Neural cell (in vitro differentiated cells): ENCODE data around the gene TRAF2. TPM values are rescaled to one million over a fixed set of nuclear protein-coding genes. Genes with fewer than 3 reads are reported as not detected.
A peak's percentile ranks its signal among the peaks of the same experiment; 100 is the strongest.

Source experiments
- H2AFZ ChIP-seq: fragments of 200-600, 300-800 bp; sonication (generic), shearing (Covaris generic); 2 replicates; pipeline ENCODE4 v1.6.0; 2014; ENCODE audit warnings: low read depth, mild to moderate bottlenecking, antibody characterized with exemption, low read length, moderate library complexity
- H3F3A ChIP-seq: fragments of 200-600 bp; shearing (Covaris generic); 2 replicates; pipeline ENCODE4 v1.6.1; 2016; ENCODE audit warnings: mild to moderate bottlenecking, moderate library complexity, mixed read lengths, antibody characterized with exemption, low read length; ENCODE audit not compliant: insufficient read depth, poor library complexity, severe bottlenecking
- H3K27ac ChIP-seq: fragments of 200-600, 300-800 bp; sonication (generic), shearing (Covaris generic); 2 replicates; pipeline ENCODE4 v1.5.1; 2014; ENCODE audit warnings: mild to moderate bottlenecking, low read length, moderate library complexity
- H3K27me3 ChIP-seq: fragments of 300-800, 200-600 bp; sonication (generic), shearing (Covaris generic); 2 replicates; pipeline ENCODE4 v1.6.0; 2014; ENCODE audit warnings: mild to moderate bottlenecking, low read depth, low read length, moderate library complexity; ENCODE audit not compliant: insufficient read depth
- H3K36me3 ChIP-seq: fragments of 300-800, 200-600 bp; sonication (generic), shearing (Covaris generic); 2 replicates; pipeline ENCODE4 v1.5.1; 2014; ENCODE audit warnings: mild to moderate bottlenecking, antibody characterized with exemption, low read length, moderate library complexity; ENCODE audit not compliant: insufficient read depth
- H3K4me2 ChIP-seq: fragments of 300-800, 200-600 bp; sonication (generic), shearing (Covaris generic); 2 replicates; pipeline ENCODE4 v1.6.0; 2014; ENCODE audit warnings: mild to moderate bottlenecking, low read length
- H3K4me3 ChIP-seq: fragments of 300-800, 200-600 bp; sonication (generic), shearing (Covaris generic); 2 replicates; pipeline ENCODE4 v1.5.1; 2014; ENCODE audit warnings: mild to moderate bottlenecking, low read length, moderate library complexity
- H3K79me2 ChIP-seq: fragments of 200-600 bp; shearing (Covaris generic); replicated peaks from 2 replicates; pipeline ENCODE4 v1.6.0; 2014; ENCODE audit warnings: mild to moderate bottlenecking, low read length, moderate library complexity; ENCODE audit not compliant: insufficient read depth
- H3K9ac ChIP-seq: fragments of 300-800, 200-600 bp; sonication (generic), shearing (Covaris generic); 2 replicates; pipeline ENCODE4 v1.6.1; 2016; ENCODE audit warnings: mild to moderate bottlenecking, low read length, mixed read lengths
- H3K9me2 ChIP-seq: fragments of 200-600 bp; shearing (Covaris generic); 2 replicates; pipeline ENCODE4 v1.6.1; 2016; ENCODE audit warnings: mild to moderate bottlenecking, low read length, mixed read lengths; ENCODE audit not compliant: insufficient read depth
- H3K9me3 ChIP-seq: fragments of 200-600, 300-800 bp; sonication (generic), shearing (Covaris generic); 2 replicates; pipeline ENCODE4 v1.6.1; 2016; ENCODE audit warnings: mild to moderate bottlenecking, mixed run types, low read length, moderate library complexity, mixed read lengths
- H4K20me1 ChIP-seq: fragments of 200-600 bp; shearing (Covaris generic); 2 replicates; pipeline ENCODE4 v1.6.1; 2016; ENCODE audit warnings: mild to moderate bottlenecking, mixed run types; ENCODE audit not compliant: insufficient read depth
- EP300 ChIP-seq: fragments of 450-650 bp; conservative IDR thresholded peaks from 2 replicates; pipeline ENCODE4 v1.6.1; 2014; ENCODE audit warnings: antibody characterized with exemption, mild to moderate bottlenecking, moderate library complexity; ENCODE audit not compliant: poor library complexity, severe bottlenecking
- EZH2 ChIP-seq: fragments of 200-600, 300-800 bp; shearing (Covaris generic), sonication (generic); IDR thresholded peaks from 2 replicates; pipeline ENCODE4 v1.6.1; 2014; ENCODE audit warnings: antibody characterized with exemption, low read length, borderline replicate concordance, mild to moderate bottlenecking; ENCODE audit not compliant: insufficient read depth, poor library complexity, severe bottlenecking
- MXI1 ChIP-seq: fragments of 450-650 bp; conservative IDR thresholded peaks from 2 replicates; pipeline ENCODE4 v1.6.1; 2014; ENCODE audit warnings: antibody characterized with exemption, mild to moderate bottlenecking; ENCODE audit not compliant: poor library complexity, severe bottlenecking
- POLR2AphosphoS5 ChIP-seq: IDR thresholded peaks from 2 replicates; pipeline ENCODE4 v1.6.1; 2012
- RAD21 ChIP-seq: fragments of 450-650 bp; conservative IDR thresholded peaks from 2 replicates; pipeline ENCODE4 v1.6.1; 2014; ENCODE audit warnings: antibody characterized with exemption, mild to moderate bottlenecking, moderate library complexity
- SMC3 ChIP-seq: fragments of 450-650 bp; conservative IDR thresholded peaks from 2 replicates; pipeline ENCODE4 v1.6.1; 2014; ENCODE audit warnings: antibody characterized with exemption, mild to moderate bottlenecking, moderate library complexity; ENCODE audit not compliant: poor library complexity
- TAF1 ChIP-seq: IDR thresholded peaks from 2 replicates; pipeline ENCODE4 v1.6.1; 2012; ENCODE audit warnings: low read depth
- polyA plus RNA-seq: library from polyadenylated mRNA; depleted of rRNA; stranded (reverse); fragments of >200 nt; gene quantifications from 2 replicates; pipeline ENCODE4 v1.2.3, GENCODE V29; 2014
- TF ChIP-seq, protein P1 (sequence below): IDR thresholded peaks from 2 replicates; pipeline ENCODE4 v1.6.1; 2012; ENCODE audit warnings: borderline replicate concordance
- TF ChIP-seq, protein P2 (sequence below): fragments of 450-650 bp; IDR thresholded peaks from 2 replicates; pipeline ENCODE4 v1.5.1; 2014; ENCODE audit warnings: antibody characterized with exemption, mild to moderate bottlenecking, moderate library complexity; ENCODE audit not compliant: poor library complexity, severe bottlenecking

TRAF2 gene
- polyA plus RNA-seq, 1 donor from 2014 or later = 14.6 TPM

DNA sequence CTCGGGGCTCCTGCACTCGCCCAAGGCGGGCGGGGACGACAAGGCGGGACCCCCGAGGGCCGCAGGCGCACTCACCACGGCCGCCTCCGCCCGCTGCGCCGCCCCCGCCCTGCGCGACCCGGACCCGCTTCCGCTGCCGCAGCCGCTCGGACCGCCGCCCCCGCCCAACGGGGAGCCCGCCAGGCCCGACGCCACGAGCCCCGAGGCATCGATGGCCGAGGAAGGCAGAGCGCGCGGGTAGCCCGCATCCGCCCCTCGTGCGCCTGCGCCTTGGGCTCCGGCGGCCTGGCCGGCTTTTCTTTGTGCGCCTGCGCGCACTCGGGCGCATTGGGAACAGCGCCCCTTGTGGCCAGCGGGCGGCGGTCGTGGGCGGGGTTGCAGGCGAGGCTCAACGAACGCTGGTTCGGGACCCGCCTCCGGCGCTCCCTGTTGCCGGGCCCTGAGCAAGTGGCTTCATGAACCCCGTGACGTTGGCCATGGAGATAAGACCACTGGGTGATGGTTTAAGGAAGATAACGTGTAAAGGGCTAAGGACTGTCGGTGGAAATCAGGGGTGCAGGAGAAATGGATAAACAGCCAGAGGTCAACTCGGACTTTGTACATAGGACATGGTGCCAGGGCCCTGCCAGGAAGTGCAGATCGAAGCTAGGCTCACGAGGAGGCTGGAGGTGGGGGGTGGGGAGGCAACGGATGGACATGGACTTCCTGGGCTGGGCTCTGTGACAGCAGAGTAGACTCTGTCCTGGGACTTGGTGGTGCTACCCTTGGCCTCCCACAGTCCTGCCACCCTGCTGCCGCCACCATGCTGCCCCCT lies 58.4 kb downstream of the TRAF2 start, which contains the start of the genes C8G and FBXW5:
Gene C8G, plus strand, starts transcription at position 725 of the 814 bp plus-strand sequence. Its CDS starts 78 bp downstream, at position 803.
Gene FBXW5, minus strand, starts transcription at position 220 of the 814 bp plus-strand sequence. CDS start 655 bp downstream, outside the sequence.
- no peak within 1 kb of the TSS for H2AFZ ChIP-seq
- TF ChIP-seq EP300 (peak; percentile 50), RAD21 (peak; percentile 34), MXI1 (peak; percentile 72), SMC3 (peak; percentile 28), EZH2 (no peak), TAF1 (no peak), POLR2AphosphoS5 (peak; percentile 56)
- TF ChIP-seq, protein P1, sequence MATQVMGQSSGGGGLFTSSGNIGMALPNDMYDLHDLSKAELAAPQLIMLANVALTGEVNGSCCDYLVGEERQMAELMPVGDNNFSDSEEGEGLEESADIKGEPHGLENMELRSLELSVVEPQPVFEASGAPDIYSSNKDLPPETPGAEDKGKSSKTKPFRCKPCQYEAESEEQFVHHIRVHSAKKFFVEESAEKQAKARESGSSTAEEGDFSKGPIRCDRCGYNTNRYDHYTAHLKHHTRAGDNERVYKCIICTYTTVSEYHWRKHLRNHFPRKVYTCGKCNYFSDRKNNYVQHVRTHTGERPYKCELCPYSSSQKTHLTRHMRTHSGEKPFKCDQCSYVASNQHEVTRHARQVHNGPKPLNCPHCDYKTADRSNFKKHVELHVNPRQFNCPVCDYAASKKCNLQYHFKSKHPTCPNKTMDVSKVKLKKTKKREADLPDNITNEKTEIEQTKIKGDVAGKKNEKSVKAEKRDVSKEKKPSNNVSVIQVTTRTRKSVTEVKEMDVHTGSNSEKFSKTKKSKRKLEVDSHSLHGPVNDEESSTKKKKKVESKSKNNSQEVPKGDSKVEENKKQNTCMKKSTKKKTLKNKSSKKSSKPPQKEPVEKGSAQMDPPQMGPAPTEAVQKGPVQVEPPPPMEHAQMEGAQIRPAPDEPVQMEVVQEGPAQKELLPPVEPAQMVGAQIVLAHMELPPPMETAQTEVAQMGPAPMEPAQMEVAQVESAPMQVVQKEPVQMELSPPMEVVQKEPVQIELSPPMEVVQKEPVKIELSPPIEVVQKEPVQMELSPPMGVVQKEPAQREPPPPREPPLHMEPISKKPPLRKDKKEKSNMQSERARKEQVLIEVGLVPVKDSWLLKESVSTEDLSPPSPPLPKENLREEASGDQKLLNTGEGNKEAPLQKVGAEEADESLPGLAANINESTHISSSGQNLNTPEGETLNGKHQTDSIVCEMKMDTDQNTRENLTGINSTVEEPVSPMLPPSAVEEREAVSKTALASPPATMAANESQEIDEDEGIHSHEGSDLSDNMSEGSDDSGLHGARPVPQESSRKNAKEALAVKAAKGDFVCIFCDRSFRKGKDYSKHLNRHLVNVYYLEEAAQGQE = no peak
- TF ChIP-seq, protein P2, sequence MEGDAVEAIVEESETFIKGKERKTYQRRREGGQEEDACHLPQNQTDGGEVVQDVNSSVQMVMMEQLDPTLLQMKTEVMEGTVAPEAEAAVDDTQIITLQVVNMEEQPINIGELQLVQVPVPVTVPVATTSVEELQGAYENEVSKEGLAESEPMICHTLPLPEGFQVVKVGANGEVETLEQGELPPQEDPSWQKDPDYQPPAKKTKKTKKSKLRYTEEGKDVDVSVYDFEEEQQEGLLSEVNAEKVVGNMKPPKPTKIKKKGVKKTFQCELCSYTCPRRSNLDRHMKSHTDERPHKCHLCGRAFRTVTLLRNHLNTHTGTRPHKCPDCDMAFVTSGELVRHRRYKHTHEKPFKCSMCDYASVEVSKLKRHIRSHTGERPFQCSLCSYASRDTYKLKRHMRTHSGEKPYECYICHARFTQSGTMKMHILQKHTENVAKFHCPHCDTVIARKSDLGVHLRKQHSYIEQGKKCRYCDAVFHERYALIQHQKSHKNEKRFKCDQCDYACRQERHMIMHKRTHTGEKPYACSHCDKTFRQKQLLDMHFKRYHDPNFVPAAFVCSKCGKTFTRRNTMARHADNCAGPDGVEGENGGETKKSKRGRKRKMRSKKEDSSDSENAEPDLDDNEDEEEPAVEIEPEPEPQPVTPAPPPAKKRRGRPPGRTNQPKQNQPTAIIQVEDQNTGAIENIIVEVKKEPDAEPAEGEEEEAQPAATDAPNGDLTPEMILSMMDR = peak; percentile 99
- no peaks in the 10 kb centered on the region for H3F3A ChIP-seq
- peak within 1 kb of the TSS; percentile 44 for H3K4me2 ChIP-seq
- H4K20me1 ChIP-seq = no peaks in the 10 kb centered on the region
- peak within 1 kb of the TSS; percentile 74 for H3K9ac ChIP-seq
- peak within 1 kb of the TSS; percentile 97 for H3K4me3 ChIP-seq
- H3K9me3 ChIP-seq = no peaks in the 10 kb centered on the region
- peaks cover 8% of the 10 kb centered on the region for H3K79me2 ChIP-seq
- H3K9me2 ChIP-seq = no peaks in the 10 kb centered on the region
- no peaks in the 10 kb centered on the region for H3K27me3 ChIP-seq
- H3K27ac ChIP-seq = no peak within 1 kb of the TSS
- peaks cover 6% of the 10 kb centered on the region for H3K36me3 ChIP-seq

GRCh38 chr9:136945333-136946227 lies 59.3 kb downstream of the TRAF2 start:
- Histone ChIP-seq H3K9ac (no peak overlapping the region), H3K27ac (no peak overlapping the region), H3K4me3 (no peak overlapping the region)

More at GRCh38 chr9:136945333-136946227, 59.3 kb downstream of the TRAF2 start:
- no peaks in the 10 kb centered on the region for H3K27me3 ChIP-seq
- H3K79me2 ChIP-seq = peaks cover 8% of the 10 kb centered on the region
- TF ChIP-seq EZH2 = no peak
- no peak for TF ChIP-seq TAF1
- no peak for TF ChIP-seq POLR2AphosphoS5
- TF ChIP-seq, protein P2 = no peak
- no peak for TF ChIP-seq EP300
- no peak for TF ChIP-seq MXI1
- no peak for TF ChIP-seq RAD21
- TF ChIP-seq, protein P1 = no peak
- TF ChIP-seq SMC3 = no peak
- H3F3A ChIP-seq = no peaks in the 10 kb centered on the region
- no peaks in the 10 kb centered on the region for H4K20me1 ChIP-seq
- H2AFZ ChIP-seq = no peak overlapping the region
- H3K9me3 ChIP-seq = no peaks in the 10 kb centered on the region
- peaks cover 4% of the 10 kb centered on the region for H3K36me3 ChIP-seq
- H3K9me2 ChIP-seq = no peaks in the 10 kb centered on the region
- no peak overlapping the region for H3K4me2 ChIP-seq
